ENCODE data around the gene CDKL1.

Gene CDKL1

GRCh38 chr14:50383618-50384225 lies 13.0 kb downstream of the CDKL1 start:
- H3K36me3 ChIP-seq: no peaks in the 10 kb centered on the region
- no peaks in the 10 kb centered on the region for H3K27me3 ChIP-seq (ENCODE audit: insufficient read depth, low read depth, severe bottlenecking)
- TF ChIP-seq CTCF (IDR thresholded peaks at IDR 0.05; ENCODE audit: low read depth, low read length): no peak
- H3K4me3 ChIP-seq (ENCODE audit: low read depth, low read length): peak overlapping the region; percentile 17
- DNase-seq: peak; percentile 69
- peak overlapping the region; percentile 37 for H3K27ac ChIP-seq
- no peaks in the 10 kb centered on the region for H3K9me3 ChIP-seq (ENCODE audit: severe bottlenecking)

- no peak overlapping the region for H3K4me3 ChIP-seq (ENCODE audit: low read depth, low read length)
- no peaks in the 10 kb centered on the region for H3K27me3 ChIP-seq (ENCODE audit: insufficient read depth, low read depth, severe bottlenecking)
- no peaks in the 10 kb centered on the region for H3K9me3 ChIP-seq (ENCODE audit: severe bottlenecking)
- TF ChIP-seq CTCF (IDR thresholded peaks at IDR 0.05; ENCODE audit: low read depth, low read length): no peak
- no peaks in the 10 kb centered on the region for H3K36me3 ChIP-seq
- no peak overlapping the region for H3K27ac ChIP-seq
- no peak for DNase-seq
Observed at GRCh38 chr14:50381823-50382287, 14.8 kb downstream of the CDKL1 start.

- TF ChIP-seq CTCF (IDR thresholded peaks at IDR 0.05; ENCODE audit: low read depth, low read length): no peak
- no peaks in the 10 kb centered on the region for H3K36me3 ChIP-seq
- H3K27ac ChIP-seq: no peak overlapping the region
- H3K4me3 ChIP-seq (ENCODE audit: low read depth, low read length): no peak overlapping the region
- no peak for DNase-seq
- H3K9me3 ChIP-seq (ENCODE audit: severe bottlenecking): no peaks in the 10 kb centered on the region
- no peaks in the 10 kb centered on the region for H3K27me3 ChIP-seq (ENCODE audit: insufficient read depth, low read depth, severe bottlenecking)
Observed at GRCh38 chr14:50381008-50381407, 15.7 kb downstream of the CDKL1 start.

- H3K9me3 ChIP-seq (ENCODE audit: severe bottlenecking): no peaks in the 10 kb centered on the region
- DNase-seq: no peak
- no peak for TF ChIP-seq CTCF (IDR thresholded peaks at IDR 0.05; ENCODE audit: low read depth, low read length)
- H3K36me3 ChIP-seq: no peaks in the 10 kb centered on the region
- no peaks in the 10 kb centered on the region for H3K27me3 ChIP-seq (ENCODE audit: insufficient read depth, low read depth, severe bottlenecking)
- H3K27ac ChIP-seq: no peak overlapping the region
- no peak overlapping the region for H3K4me3 ChIP-seq (ENCODE audit: low read depth, low read length)
Observed at GRCh38 chr14:50380455-50380854, 16.2 kb downstream of the CDKL1 start.

GRCh38 chr14:50379563-50379962 lies 17.1 kb downstream of the CDKL1 start:
- H3K9me3 ChIP-seq (ENCODE audit: severe bottlenecking): no peaks in the 10 kb centered on the region
- DNase-seq: no peak
- TF ChIP-seq CTCF (IDR thresholded peaks at IDR 0.05; ENCODE audit: low read depth, low read length): no peak
- H3K27me3 ChIP-seq (ENCODE audit: insufficient read depth, low read depth, severe bottlenecking): no peaks in the 10 kb centered on the region
- H3K36me3 ChIP-seq: no peaks in the 10 kb centered on the region
- no peak overlapping the region for H3K4me3 ChIP-seq (ENCODE audit: low read depth, low read length)
- no peak overlapping the region for H3K27ac ChIP-seq

- Histone ChIP-seq H3K9me3 (ENCODE audit: severe bottlenecking) (no peaks in the 10 kb centered on the region), H3K36me3 (no peaks in the 10 kb centered on the region), H3K4me3 (ENCODE audit: low read depth, low read length) (no peak overlapping the region), H3K27ac (no peak overlapping the region), H3K27me3 (ENCODE audit: insufficient read depth, low read depth, severe bottlenecking) (no peaks in the 10 kb centered on the region)
- no peak for TF ChIP-seq CTCF (IDR thresholded peaks at IDR 0.05; ENCODE audit: low read depth, low read length)
- no peak for DNase-seq
Observed at GRCh38 chr14:50377550-50378085, 19.1 kb downstream of the CDKL1 start.

All from WERI-Rb-1 (cell line).